ENCODE data around the gene CCDC136.

The CCDC136 gene

GRCh38 chr7:128841171-128841690 is 49.5 kb downstream of the CCDC136 start:
- Histone ChIP-seq H3K4me3 (ENCODE audit: low read depth, low read length) (no peak overlapping the region), H3K27ac (ENCODE audit: low read depth, low read length) (no peak overlapping the region), H3K9ac (ENCODE audit: low read length) (no peak overlapping the region), H3K4me1 (ENCODE audit: control insufficient read depth, insufficient read depth, low read length) (peaks cover 9% of the 10 kb centered on the region), H3K27me3 (ENCODE audit: control insufficient read depth, insufficient read depth, low read length) (no peaks in the 10 kb centered on the region), H3K9me3 (ENCODE audit: control insufficient read depth, insufficient read depth, low read depth, low read length) (no peaks in the 10 kb centered on the region), H3K36me3 (ENCODE audit: control insufficient read depth, insufficient read depth, low read length) (peaks cover 90% of the 10 kb centered on the region; the same call in 1 of the 2 replicates)

- peaks cover 91% of the 10 kb centered on the region; the same call in 1 of the 2 replicates for H3K36me3 ChIP-seq (ENCODE audit: control insufficient read depth, insufficient read depth, low read length)
- H3K9ac ChIP-seq (ENCODE audit: low read length): no peak overlapping the region
- peaks cover 9% of the 10 kb centered on the region for H3K4me1 ChIP-seq (ENCODE audit: control insufficient read depth, insufficient read depth, low read length)
- no peak overlapping the region for H3K4me3 ChIP-seq (ENCODE audit: low read depth, low read length)
- no peak overlapping the region for H3K27ac ChIP-seq (ENCODE audit: low read depth, low read length)
- H3K9me3 ChIP-seq (ENCODE audit: control insufficient read depth, insufficient read depth, low read depth, low read length): no peaks in the 10 kb centered on the region
- H3K27me3 ChIP-seq (ENCODE audit: control insufficient read depth, insufficient read depth, low read length): no peaks in the 10 kb centered on the region
These were observed 50.3 kb downstream of the CCDC136 start for GRCh38 chr7:128841921-128842673.

DNA sequence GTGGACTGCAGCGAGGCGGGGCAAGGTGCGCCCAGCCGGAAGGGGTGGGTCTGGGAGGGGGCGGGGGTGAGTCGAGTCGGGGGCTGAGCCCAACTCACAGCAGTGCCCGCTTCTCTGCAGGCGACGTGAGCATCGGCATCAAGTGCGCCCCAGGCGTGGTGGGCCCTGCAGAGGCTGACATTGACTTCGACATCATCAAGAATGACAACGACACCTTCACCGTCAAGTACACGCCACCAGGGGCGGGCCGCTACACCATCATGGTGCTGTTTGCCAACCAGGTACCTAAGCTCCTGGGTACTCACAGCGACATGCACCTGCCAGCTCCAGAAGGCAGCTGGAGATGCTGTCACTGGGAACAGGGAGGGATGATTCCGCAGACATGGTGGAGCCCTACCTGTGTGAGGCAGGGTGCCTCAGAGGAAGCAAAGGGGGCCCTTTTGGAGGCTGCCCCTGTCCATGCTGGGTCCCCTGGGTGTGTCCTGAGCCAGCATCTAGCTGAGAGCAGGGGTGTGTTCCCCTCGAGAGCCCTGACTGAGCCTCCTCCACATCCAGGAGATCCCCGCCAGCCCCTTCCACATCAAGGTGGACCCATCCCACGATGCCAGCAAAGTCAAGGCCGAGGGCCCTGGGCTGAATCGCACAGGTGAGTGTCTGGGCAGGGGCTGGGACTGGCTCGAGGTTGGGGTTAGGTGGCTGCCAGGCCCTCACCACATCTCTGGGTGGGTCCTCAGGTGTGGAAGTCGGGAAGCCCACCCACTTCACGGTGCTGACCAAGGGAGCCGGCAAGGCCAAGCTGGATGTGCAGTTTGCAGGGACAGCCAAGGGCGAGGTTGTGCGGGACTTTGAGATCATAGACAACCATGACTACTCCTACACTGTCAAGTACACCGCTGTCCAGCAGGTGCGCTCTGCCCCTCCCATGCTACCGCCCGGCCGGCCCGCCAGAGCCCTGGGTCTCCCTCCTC is 51.2 kb downstream of the CCDC136 start:
- Histone ChIP-seq H3K4me1 (ENCODE audit: control insufficient read depth, insufficient read depth, low read length) (peaks cover 9% of the 10 kb centered on the region), H3K9ac (ENCODE audit: low read length) (no peak overlapping the region), H3K9me3 (ENCODE audit: control insufficient read depth, insufficient read depth, low read depth, low read length) (no peaks in the 10 kb centered on the region), H3K4me3 (ENCODE audit: low read depth, low read length) (no peak overlapping the region), H3K36me3 (ENCODE audit: control insufficient read depth, insufficient read depth, low read length) (peaks cover 86% of the 10 kb centered on the region; the same call in 1 of the 2 replicates), H3K27me3 (ENCODE audit: control insufficient read depth, insufficient read depth, low read length) (no peaks in the 10 kb centered on the region), H3K27ac (ENCODE audit: low read depth, low read length) (no peak overlapping the region)

GRCh38 chr7:128843938-128844621 is 52.3 kb downstream of the CCDC136 start:
- H3K27me3 ChIP-seq (ENCODE audit: control insufficient read depth, insufficient read depth, low read length): no peaks in the 10 kb centered on the region
- H3K36me3 ChIP-seq (ENCODE audit: control insufficient read depth, insufficient read depth, low read length): peaks cover 84% of the 10 kb centered on the region
- no peak overlapping the region for H3K27ac ChIP-seq (ENCODE audit: low read depth, low read length)
- H3K4me3 ChIP-seq (ENCODE audit: low read depth, low read length): no peak overlapping the region
- no peaks in the 10 kb centered on the region for H3K9me3 ChIP-seq (ENCODE audit: control insufficient read depth, insufficient read depth, low read depth, low read length)
- peaks cover 9% of the 10 kb centered on the region for H3K4me1 ChIP-seq (ENCODE audit: control insufficient read depth, insufficient read depth, low read length)
- no peak overlapping the region for H3K9ac ChIP-seq (ENCODE audit: low read length)

GRCh38 chr7:128844777-128845311 is 53.1 kb downstream of the CCDC136 start:
- no peak overlapping the region for H3K4me3 ChIP-seq (ENCODE audit: low read depth, low read length)
- H3K27me3 ChIP-seq (ENCODE audit: control insufficient read depth, insufficient read depth, low read length): no peaks in the 10 kb centered on the region
- no peak overlapping the region for H3K27ac ChIP-seq (ENCODE audit: low read depth, low read length)
- peaks cover 86% of the 10 kb centered on the region for H3K36me3 ChIP-seq (ENCODE audit: control insufficient read depth, insufficient read depth, low read length)
- no peaks in the 10 kb centered on the region for H3K9me3 ChIP-seq (ENCODE audit: control insufficient read depth, insufficient read depth, low read depth, low read length)
- H3K4me1 ChIP-seq (ENCODE audit: control insufficient read depth, insufficient read depth, low read length): peaks cover 9% of the 10 kb centered on the region
- H3K9ac ChIP-seq (ENCODE audit: low read length): no peak overlapping the region

GRCh38 chr7:128845475-128845874 is 53.7 kb downstream of the CCDC136 start:
- Histone ChIP-seq H3K4me1 (ENCODE audit: control insufficient read depth, insufficient read depth, low read length) (peaks cover 9% of the 10 kb centered on the region), H3K9me3 (ENCODE audit: control insufficient read depth, insufficient read depth, low read depth, low read length) (no peaks in the 10 kb centered on the region), H3K27me3 (ENCODE audit: control insufficient read depth, insufficient read depth, low read length) (no peaks in the 10 kb centered on the region), H3K27ac (ENCODE audit: low read depth, low read length) (no peak overlapping the region), H3K4me3 (ENCODE audit: low read depth, low read length) (no peak overlapping the region), H3K36me3 (ENCODE audit: control insufficient read depth, insufficient read depth, low read length) (peaks cover 86% of the 10 kb centered on the region), H3K9ac (ENCODE audit: low read length) (no peak overlapping the region)

DNA sequence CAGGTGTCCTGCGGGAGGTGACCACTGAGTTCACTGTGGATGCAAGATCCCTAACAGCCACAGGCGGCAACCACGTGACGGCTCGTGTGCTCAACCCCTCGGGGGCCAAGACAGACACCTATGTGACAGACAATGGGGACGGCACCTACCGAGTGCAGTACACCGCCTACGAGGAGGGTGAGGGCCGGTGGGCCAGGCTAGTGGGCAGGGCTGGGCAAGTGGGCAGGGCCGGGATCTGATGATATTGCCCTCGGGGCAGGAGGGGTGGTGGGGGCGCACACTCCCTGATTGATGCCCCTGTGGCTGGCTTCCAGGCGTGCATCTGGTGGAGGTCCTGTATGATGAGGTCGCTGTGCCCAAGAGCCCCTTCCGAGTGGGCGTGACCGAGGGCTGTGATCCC is 54.2 kb downstream of the CCDC136 start:
- H3K36me3 ChIP-seq (ENCODE audit: control insufficient read depth, insufficient read depth, low read length): peaks cover 86% of the 10 kb centered on the region
- peaks cover 8% of the 10 kb centered on the region for H3K4me1 ChIP-seq (ENCODE audit: control insufficient read depth, insufficient read depth, low read length)
- no peak overlapping the region for H3K27ac ChIP-seq (ENCODE audit: low read depth, low read length)
- no peaks in the 10 kb centered on the region for H3K27me3 ChIP-seq (ENCODE audit: control insufficient read depth, insufficient read depth, low read length)
- H3K9ac ChIP-seq (ENCODE audit: low read length): no peak overlapping the region
- no peaks in the 10 kb centered on the region for H3K9me3 ChIP-seq (ENCODE audit: control insufficient read depth, insufficient read depth, low read depth, low read length)
- H3K4me3 ChIP-seq (ENCODE audit: low read depth, low read length): no peak overlapping the region

- Histone ChIP-seq H3K9ac (ENCODE audit: low read length) (no peak overlapping the region), H3K36me3 (ENCODE audit: control insufficient read depth, insufficient read depth, low read length) (peaks cover 86% of the 10 kb centered on the region), H3K9me3 (ENCODE audit: control insufficient read depth, insufficient read depth, low read depth, low read length) (no peaks in the 10 kb centered on the region)
These were observed 55.1 kb downstream of the CCDC136 start for GRCh38 chr7:128846781-128847444.

DNA sequence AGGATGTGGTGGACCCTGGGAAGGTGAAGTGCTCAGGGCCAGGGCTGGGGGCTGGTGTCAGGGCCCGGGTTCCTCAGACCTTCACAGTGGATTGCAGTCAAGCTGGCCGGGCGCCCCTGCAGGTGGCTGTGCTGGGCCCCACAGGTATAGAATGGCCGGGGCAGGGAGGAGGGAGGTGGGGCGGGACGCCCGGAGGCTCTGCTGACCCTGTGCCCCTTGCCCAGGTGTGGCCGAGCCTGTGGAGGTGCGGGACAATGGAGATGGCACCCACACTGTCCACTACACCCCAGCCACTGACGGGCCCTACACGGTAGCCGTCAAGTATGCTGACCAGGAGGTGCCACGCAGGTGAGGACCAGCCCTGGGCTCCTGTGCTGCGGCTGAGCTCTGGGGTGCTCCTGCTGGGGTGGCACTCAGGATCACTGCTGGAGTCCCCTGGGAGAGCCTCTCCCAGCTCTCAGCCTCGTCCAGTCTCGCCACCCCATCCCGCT is 56.0 kb downstream of the CCDC136 start:
- no peak overlapping the region for H3K9ac ChIP-seq (ENCODE audit: low read length)
- no peaks in the 10 kb centered on the region for H3K4me1 ChIP-seq (ENCODE audit: control insufficient read depth, insufficient read depth, low read length)
- no peak overlapping the region for H3K4me3 ChIP-seq (ENCODE audit: low read depth, low read length)
- H3K27me3 ChIP-seq (ENCODE audit: control insufficient read depth, insufficient read depth, low read length): no peaks in the 10 kb centered on the region
- no peaks in the 10 kb centered on the region for H3K9me3 ChIP-seq (ENCODE audit: control insufficient read depth, insufficient read depth, low read depth, low read length)
- no peak overlapping the region for H3K27ac ChIP-seq (ENCODE audit: low read depth, low read length)
- peaks cover 88% of the 10 kb centered on the region for H3K36me3 ChIP-seq (ENCODE audit: control insufficient read depth, insufficient read depth, low read length)

More at GRCh38 chr7:128846781-128847444, 55.1 kb downstream of the CCDC136 start:
- no peaks in the 10 kb centered on the region for H3K27me3 ChIP-seq (ENCODE audit: control insufficient read depth, insufficient read depth, low read length)
- H3K27ac ChIP-seq (ENCODE audit: low read depth, low read length): no peak overlapping the region
- H3K4me1 ChIP-seq (ENCODE audit: control insufficient read depth, insufficient read depth, low read length): 0 out of 2 replicates have a peak, but pooled peaks cover 2% of the 10 kb centered on the region
- H3K4me3 ChIP-seq (ENCODE audit: low read depth, low read length): no peak overlapping the region

Measured in HUES6 (cell line).